ENCODE measurements around the gene SFXN1. TPM values are rescaled to one million over a fixed set of nuclear protein-coding genes. Genes with fewer than 3 reads are reported as not detected.

Gene SFXN1
- total and polyA plus RNA-seq, 5 donors from 2014 or later: 63.5 to 83.8 (median 80.3) TPM

DNA sequence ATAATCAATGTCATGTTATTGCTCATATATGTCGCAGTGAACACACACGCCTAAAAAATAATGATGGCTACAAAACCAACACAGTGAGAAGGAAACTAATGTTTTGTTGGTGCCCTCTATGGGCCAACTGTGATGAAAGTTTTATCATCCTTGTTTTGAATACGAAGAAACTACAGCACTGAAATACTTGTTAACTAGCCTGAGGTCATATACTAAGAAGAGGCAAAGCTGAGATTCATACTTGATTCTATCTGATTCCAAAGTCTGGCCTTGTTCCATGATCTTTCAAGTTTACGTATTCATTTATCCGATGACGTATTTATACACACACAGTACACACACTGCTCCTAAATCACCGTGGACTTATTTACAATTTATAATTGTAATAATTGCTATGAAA is 18.2 kb upstream of the SFXN1 start:
- H3K27ac ChIP-seq (ENCODE audit: insufficient read depth, low read length, poor library complexity, severe bottlenecking): no peak overlapping the region
- H3K27me3 ChIP-seq (ENCODE audit: control insufficient read depth, insufficient read depth, low read length): peaks cover 8% of the 10 kb centered on the region
- Mint-ChIP-seq H3K4me3 (no peak overlapping the region), H3K9me3 (no peaks in the 10 kb centered on the region), H3K27me3 (peaks cover 19% of the 10 kb centered on the region), H3K27ac (no peak overlapping the region), H3K4me1 (peaks cover 5 to 15% (median 6%) of the 10 kb centered on the region in 4 donors), H3K36me3 (no peaks in the 10 kb centered on the region)
- no peaks in the 10 kb centered on the region for H3K4me1 ChIP-seq (ENCODE audit: control insufficient read depth, insufficient read depth, low read length, poor library complexity, severe bottlenecking)
- H3K9me3 ChIP-seq (ENCODE audit: control insufficient read depth in 2 of 2, low read length in 2 of 2): no peaks in the 10 kb centered on the region
- H3K4me3 ChIP-seq (ENCODE audit: low read depth, low read length): no peak overlapping the region
- H3K36me3 ChIP-seq (ENCODE audit: control insufficient read depth, insufficient read depth, low read length): no peaks in the 10 kb centered on the region
- ATAC-seq (ENCODE audit: low read depth in 2 of 2) (no peak), DNase-seq (peak in 1 of 3 donors; percentile 40)

DNA sequence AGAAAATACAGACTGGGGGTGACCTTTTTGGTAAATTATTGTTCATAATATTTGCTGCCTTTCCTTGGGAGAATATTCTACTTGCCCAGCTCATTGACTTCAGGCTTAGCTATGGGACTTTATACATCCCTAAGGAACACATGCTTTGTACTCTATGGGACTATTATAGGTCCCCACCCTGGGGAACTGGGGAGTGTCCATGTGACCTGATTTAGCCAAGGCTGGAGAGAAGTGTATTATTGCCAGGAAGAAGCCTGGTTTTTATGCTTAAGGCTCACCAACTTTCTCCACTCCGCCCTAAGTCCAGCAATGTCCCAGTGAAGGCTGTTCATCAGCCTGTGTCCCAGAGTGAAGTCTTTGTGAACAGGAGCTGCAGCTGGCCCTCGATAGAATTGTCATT is 17.8 kb upstream of the SFXN1 start:
- H3K27ac ChIP-seq (ENCODE audit: insufficient read depth, low read length, poor library complexity, severe bottlenecking): no peak overlapping the region
- H3K4me3 Mint-ChIP-seq: no peak overlapping the region
- no peak for ATAC-seq (ENCODE audit: low read depth in 2 of 2)
- no peaks in the 10 kb centered on the region for H3K36me3 Mint-ChIP-seq
- H3K4me1 Mint-ChIP-seq: peaks cover 5 to 17% (median 6%) of the 10 kb centered on the region in 4 donors
- peaks cover 8% of the 10 kb centered on the region for H3K27me3 ChIP-seq (ENCODE audit: control insufficient read depth, insufficient read depth, low read length)
- H3K27me3 Mint-ChIP-seq: peaks cover 23% of the 10 kb centered on the region
- H3K9me3 Mint-ChIP-seq: no peaks in the 10 kb centered on the region
- no peak overlapping the region for H3K27ac Mint-ChIP-seq
- no peaks in the 10 kb centered on the region for H3K9me3 ChIP-seq (ENCODE audit: control insufficient read depth in 2 of 2, low read length in 2 of 2)
- DNase-seq: no peak
- H3K36me3 ChIP-seq (ENCODE audit: control insufficient read depth, insufficient read depth, low read length): no peaks in the 10 kb centered on the region
- no peak overlapping the region for H3K4me3 ChIP-seq (ENCODE audit: low read depth, low read length)
- H3K4me1 ChIP-seq (ENCODE audit: control insufficient read depth, insufficient read depth, low read length, poor library complexity, severe bottlenecking): no peaks in the 10 kb centered on the region

DNA sequence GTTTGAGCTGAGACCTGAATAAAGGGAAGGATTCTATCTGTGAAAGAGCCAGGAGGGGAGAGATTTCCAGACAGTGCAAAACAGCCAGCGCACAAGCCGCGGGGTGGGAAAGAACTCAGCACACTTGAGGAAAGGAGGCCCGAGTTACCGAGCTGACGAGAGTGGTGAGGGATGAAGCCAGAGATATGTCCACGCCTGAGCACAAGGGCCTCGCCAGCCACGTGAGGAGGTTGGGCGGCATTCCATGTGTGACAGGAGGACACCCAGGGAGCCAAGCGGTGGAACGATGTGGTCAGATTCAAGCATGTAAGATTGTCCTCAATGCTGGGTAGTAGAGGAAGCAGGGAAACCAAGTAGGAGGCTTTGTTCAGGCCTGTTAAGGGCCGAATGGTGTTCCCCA is 17.0 kb upstream of the SFXN1 start:
- peaks cover 21% of the 10 kb centered on the region for H3K27me3 Mint-ChIP-seq
- H3K4me3 ChIP-seq (ENCODE audit: low read depth, low read length): no peak overlapping the region
- no peaks in the 10 kb centered on the region for H3K36me3 ChIP-seq (ENCODE audit: control insufficient read depth, insufficient read depth, low read length)
- H3K4me3 Mint-ChIP-seq: no peak overlapping the region
- no peak for DNase-seq
- H3K27me3 ChIP-seq (ENCODE audit: control insufficient read depth, insufficient read depth, low read length): peaks cover 5% of the 10 kb centered on the region
- no peak for ATAC-seq (ENCODE audit: low read depth in 2 of 2)
- no peaks in the 10 kb centered on the region for H3K9me3 ChIP-seq (ENCODE audit: control insufficient read depth in 2 of 2, low read length in 2 of 2)
- no peaks in the 10 kb centered on the region for H3K36me3 Mint-ChIP-seq
- H3K4me1 Mint-ChIP-seq: peaks cover 5 to 17% (median 8%) of the 10 kb centered on the region in 4 donors
- no peaks in the 10 kb centered on the region for H3K4me1 ChIP-seq (ENCODE audit: control insufficient read depth, insufficient read depth, low read length, poor library complexity, severe bottlenecking)
- H3K9me3 Mint-ChIP-seq: no peaks in the 10 kb centered on the region
- no peak overlapping the region for H3K27ac Mint-ChIP-seq
- H3K27ac ChIP-seq (ENCODE audit: insufficient read depth, low read length, poor library complexity, severe bottlenecking): no peak overlapping the region

DNA sequence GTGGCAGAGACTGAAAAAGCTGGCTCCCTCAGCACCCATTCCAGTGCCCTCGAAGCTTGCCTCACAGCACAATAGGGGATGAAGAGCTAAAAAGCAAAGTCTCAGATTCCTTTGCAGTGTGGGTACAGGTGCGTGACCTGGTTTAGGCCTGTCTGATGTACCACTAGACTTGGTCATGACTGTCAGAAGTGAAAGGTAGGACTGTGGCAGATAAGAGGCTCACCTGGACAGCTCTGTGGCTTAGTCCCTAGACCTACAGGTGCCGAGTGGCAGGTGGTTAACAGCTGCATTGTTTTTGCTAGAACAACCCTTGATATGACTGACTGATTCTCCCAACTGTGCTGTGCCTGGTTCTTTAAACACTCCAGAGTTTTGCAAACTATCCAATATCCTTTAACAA is 14.7 kb upstream of the SFXN1 start:
- Mint-ChIP-seq H3K27me3 (peaks cover 25% of the 10 kb centered on the region), H3K4me1 (peaks cover 5 to 17% (median 8%) of the 10 kb centered on the region in 4 donors), H3K4me3 (no peak overlapping the region), H3K27ac (no peak overlapping the region), H3K36me3 (no peaks in the 10 kb centered on the region), H3K9me3 (peaks cover 0 to 1% (median 0%) of the 10 kb centered on the region in 7 donors)
- Histone ChIP-seq H3K27me3 (ENCODE audit: control insufficient read depth, insufficient read depth, low read length) (peaks cover 6% of the 10 kb centered on the region), H3K4me3 (ENCODE audit: low read depth, low read length) (no peak overlapping the region), H3K9me3 (ENCODE audit: control insufficient read depth in 2 of 2, low read length in 2 of 2) (no peaks in the 10 kb centered on the region), H3K4me1 (ENCODE audit: control insufficient read depth, insufficient read depth, low read length, poor library complexity, severe bottlenecking) (no peaks in the 10 kb centered on the region), H3K27ac (ENCODE audit: insufficient read depth, low read length, poor library complexity, severe bottlenecking) (no peak overlapping the region), H3K36me3 (ENCODE audit: control insufficient read depth, insufficient read depth, low read length) (no peaks in the 10 kb centered on the region)
- DNase-seq (no peak), ATAC-seq (ENCODE audit: low read depth in 2 of 2) (no peak)

DNA sequence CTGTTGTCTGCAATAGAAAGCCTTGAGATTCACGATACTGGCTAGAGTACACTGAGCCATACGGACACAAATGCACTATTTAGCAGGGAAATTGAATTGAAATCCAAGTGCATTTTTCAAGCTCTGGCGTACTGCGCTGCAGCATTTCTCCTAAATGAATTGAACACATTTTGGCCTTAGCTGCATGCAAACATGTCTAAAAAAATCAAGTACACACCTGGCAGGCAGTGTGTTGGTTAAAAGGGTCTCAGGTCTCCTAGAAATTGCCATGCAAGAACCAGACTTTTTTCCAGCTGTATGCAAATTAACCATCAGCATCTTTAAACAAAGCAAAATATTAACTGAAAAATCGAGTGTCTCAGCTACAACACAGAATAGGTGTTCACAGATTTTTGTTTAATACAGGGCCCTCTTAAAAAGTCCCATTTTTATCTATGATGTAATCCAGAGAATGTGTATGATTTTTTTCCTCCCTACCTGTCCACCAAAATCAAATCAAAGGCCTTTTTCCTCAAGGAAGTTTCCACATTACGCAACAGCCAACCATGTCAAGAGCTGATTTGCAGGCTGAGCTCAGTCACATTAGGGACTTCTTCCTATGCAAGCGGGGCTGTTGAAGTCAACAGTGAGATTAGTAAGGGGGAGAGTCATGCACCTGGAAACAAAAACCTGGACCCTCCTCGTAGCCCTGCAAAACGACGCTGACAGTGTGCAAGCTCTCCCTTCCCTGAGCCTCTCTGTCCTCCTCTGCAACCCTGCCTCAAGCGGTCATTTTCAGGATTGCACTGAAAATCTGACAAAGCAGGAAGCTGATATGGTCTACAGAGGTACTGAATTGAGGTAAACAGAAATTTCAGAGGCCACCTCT is 14.1 kb upstream of the SFXN1 start:
- peaks cover 2% of the 10 kb centered on the region for H3K27me3 ChIP-seq (ENCODE audit: control insufficient read depth, insufficient read depth, low read length)
- peak; percentile 97 for ATAC-seq (ENCODE audit: low read depth in 2 of 2)
- no peaks in the 10 kb centered on the region for H3K9me3 ChIP-seq (ENCODE audit: control insufficient read depth in 2 of 2, low read length in 2 of 2)
- no peaks in the 10 kb centered on the region for H3K36me3 ChIP-seq (ENCODE audit: control insufficient read depth, insufficient read depth, low read length)
- no peak overlapping the region for H3K4me3 Mint-ChIP-seq
- H3K36me3 Mint-ChIP-seq: no peaks in the 10 kb centered on the region
- peaks cover 0 to 1% (median 0%) of the 10 kb centered on the region in 7 donors for H3K9me3 Mint-ChIP-seq
- no peaks in the 10 kb centered on the region for H3K4me1 ChIP-seq (ENCODE audit: control insufficient read depth, insufficient read depth, low read length, poor library complexity, severe bottlenecking)
- H3K4me1 Mint-ChIP-seq: peaks cover 5 to 17% (median 8%) of the 10 kb centered on the region in 4 donors
- peaks cover 26% of the 10 kb centered on the region for H3K27me3 Mint-ChIP-seq
- no peak overlapping the region for H3K27ac ChIP-seq (ENCODE audit: insufficient read depth, low read length, poor library complexity, severe bottlenecking)
- peak; percentile 36 to 80 (median 62) for DNase-seq
- peak overlapping the region; percentile 9 for H3K4me3 ChIP-seq (ENCODE audit: low read depth, low read length)
- peak overlapping the region in 2 of 3 donors; percentile 22 to 62 for H3K27ac Mint-ChIP-seq

DNA sequence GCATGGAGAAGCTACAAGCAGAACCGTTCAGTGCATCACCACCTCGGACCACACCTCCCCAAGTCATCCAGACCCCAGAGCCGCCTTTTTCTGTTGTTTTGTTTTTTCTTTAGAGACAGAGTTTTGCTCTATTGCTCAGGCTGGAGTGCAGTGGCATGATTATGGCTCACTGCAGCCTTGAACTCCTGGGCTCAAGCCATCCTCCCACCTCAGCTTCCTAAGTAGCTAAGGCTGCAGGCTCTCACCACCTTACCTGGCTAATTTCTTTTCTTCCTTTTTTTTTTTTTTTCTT is 13.5 kb upstream of the SFXN1 start:
- Mint-ChIP-seq H3K36me3 (no peaks in the 10 kb centered on the region), H3K27ac (peak overlapping the region in 2 of 3 donors; percentile 22 to 62), H3K4me3 (no peak overlapping the region), H3K9me3 (peaks cover 0 to 1% (median 0%) of the 10 kb centered on the region in 7 donors), H3K27me3 (peaks cover 29% of the 10 kb centered on the region), H3K4me1 (peaks cover 5 to 17% (median 8%) of the 10 kb centered on the region in 4 donors)
- Histone ChIP-seq H3K36me3 (ENCODE audit: control insufficient read depth, insufficient read depth, low read length) (no peaks in the 10 kb centered on the region), H3K4me1 (ENCODE audit: control insufficient read depth, insufficient read depth, low read length, poor library complexity, severe bottlenecking) (no peaks in the 10 kb centered on the region), H3K27me3 (ENCODE audit: control insufficient read depth, insufficient read depth, low read length) (peaks cover 2% of the 10 kb centered on the region), H3K27ac (ENCODE audit: insufficient read depth, low read length, poor library complexity, severe bottlenecking) (no peak overlapping the region), H3K4me3 (ENCODE audit: low read depth, low read length) (peak overlapping the region; percentile 9), H3K9me3 (ENCODE audit: control insufficient read depth in 2 of 2, low read length in 2 of 2) (no peaks in the 10 kb centered on the region)
- no peak for DNase-seq
- ATAC-seq (ENCODE audit: low read depth in 2 of 2): no peak

DNA sequence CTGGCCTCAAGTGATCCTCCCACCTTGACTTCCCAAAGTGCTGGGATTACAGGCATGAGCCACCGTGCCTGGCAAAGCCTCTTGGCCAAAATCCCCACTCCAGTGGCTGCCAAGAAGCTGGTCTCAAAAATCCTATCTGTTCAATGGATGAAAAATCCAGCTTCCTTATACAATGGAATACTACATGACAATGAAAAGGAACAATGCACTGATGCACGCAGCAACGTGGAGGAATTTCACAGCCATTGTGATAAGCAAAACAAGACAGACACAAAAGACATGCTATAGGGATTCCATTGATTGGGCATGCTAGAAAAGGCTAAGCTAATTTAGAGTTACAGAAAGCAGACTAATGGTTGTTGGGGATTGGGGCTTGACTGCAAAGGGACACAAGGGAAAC is 13.1 kb upstream of the SFXN1 start:
- Mint-ChIP-seq H3K4me1 (peaks cover 5 to 14% (median 8%) of the 10 kb centered on the region in 4 donors), H3K27ac (no peak overlapping the region), H3K4me3 (no peak overlapping the region), H3K27me3 (peaks cover 29% of the 10 kb centered on the region), H3K36me3 (no peaks in the 10 kb centered on the region), H3K9me3 (peaks cover 0 to 1% (median 0%) of the 10 kb centered on the region in 7 donors)
- DNase-seq (no peak), ATAC-seq (ENCODE audit: low read depth in 2 of 2) (no peak)
- no peaks in the 10 kb centered on the region for H3K4me1 ChIP-seq (ENCODE audit: control insufficient read depth, insufficient read depth, low read length, poor library complexity, severe bottlenecking)
- no peak overlapping the region for H3K4me3 ChIP-seq (ENCODE audit: low read depth, low read length)
- H3K36me3 ChIP-seq (ENCODE audit: control insufficient read depth, insufficient read depth, low read length): no peaks in the 10 kb centered on the region
- H3K9me3 ChIP-seq (ENCODE audit: control insufficient read depth in 2 of 2, low read length in 2 of 2): no peaks in the 10 kb centered on the region
- H3K27me3 ChIP-seq (ENCODE audit: control insufficient read depth, insufficient read depth, low read length): peaks cover 2% of the 10 kb centered on the region
- no peak overlapping the region for H3K27ac ChIP-seq (ENCODE audit: insufficient read depth, low read length, poor library complexity, severe bottlenecking)

Data from CD4-positive, CD25-positive, alpha-beta regulatory T cell (primary cell).